IMR-90 (cell line): ENCODE data around the gene KCNN4. TPM values are rescaled to one million over a fixed set of nuclear protein-coding genes. Genes with fewer than 3 reads are reported as not detected.

Experiments used
- ATAC-seq: fragments of 200-7000 bp; cut with Tn5 transposase; 2 replicates; pipeline ENCODE4 v1.9.1; 2020; ENCODE audit warnings: low read depth, mild to moderate bottlenecking, moderate library complexity
- BruUV-seq: library from RNA; stranded (reverse); fragments of 400-500 nt; replicated peaks from 2 replicates; lab custom pipeline; 2021; lab: Mats Ljungman, UMichigan
- CTCF ChIA-PET: fragments of 300-600 bp; formaldehyde crosslinking; extraction: SDS; loops from one replicate; lab custom pipeline; 2021; ENCODE audit warnings: antibody characterized with exemption; lab: Yijun Ruan, JAX
- POLR2A ChIA-PET: fragments of 300-600 bp; sonication (Branson Sonifier 250); formaldehyde crosslinking; loops from one replicate; lab custom pipeline; 2022; ENCODE audit warnings: antibody characterized with exemption; ENCODE audit not compliant: unreplicated experiment; lab: Charles Lee
- DNase-seq: peaks from one replicate; pipeline ENCODE4 v3.0.0; 2013
- H2AFZ ChIP-seq: replicated peaks from 2 replicates; pipeline ENCODE3; 2013; ENCODE audit warnings: low read length, mild to moderate bottlenecking; ENCODE audit not compliant: poor library complexity
- H2AK5ac ChIP-seq: 2 replicates; pipeline ENCODE4 v1.6.1; 2013; ENCODE audit warnings: low read depth, low read length, inconsistent platforms
- H2AK9ac ChIP-seq: replicated peaks from 2 replicates; pipeline ENCODE3; 2013; ENCODE audit warnings: mild to moderate bottlenecking, low read depth, low read length, moderate library complexity; ENCODE audit not compliant: poor library complexity
- H2BK120ac ChIP-seq: 2 replicates; pipeline ENCODE4 v1.6.1; 2013; ENCODE audit warnings: low read depth, low read length, inconsistent platforms
- H2BK15ac ChIP-seq: 3 replicates; pipeline ENCODE4 v1.6.1; 2013; ENCODE audit warnings: low read depth, low read length, inconsistent platforms
- H2BK20ac ChIP-seq: 2 replicates; pipeline ENCODE4 v1.6.1; 2013; ENCODE audit warnings: low read depth, mild to moderate bottlenecking, inconsistent platforms, low read length, moderate library complexity
- H2BK5ac ChIP-seq: 2 replicates; pipeline ENCODE4 v1.6.1; 2013; ENCODE audit warnings: mild to moderate bottlenecking, low read depth, low read length, inconsistent platforms; ENCODE audit not compliant: poor library complexity, severe bottlenecking
- H3K14ac ChIP-seq: replicated peaks from 2 replicates; pipeline ENCODE4 v1.6.1; 2013; ENCODE audit warnings: low read depth, low read length, inconsistent platforms
- H3K18ac ChIP-seq: 2 replicates; pipeline ENCODE4 v1.6.1; 2013; ENCODE audit warnings: low read depth, low read length, control low read depth
- H3K23ac ChIP-seq: 2 replicates; pipeline ENCODE4 v1.6.1; 2013; ENCODE audit warnings: low read depth, low read length, inconsistent platforms
- H3K27ac ChIP-seq: 2 replicates; pipeline ENCODE4 v1.5.1; 2013; ENCODE audit warnings: mild to moderate bottlenecking, control low read depth, low read length; ENCODE audit not compliant: insufficient read depth
- H3K27me3 ChIP-seq: 2 replicates; pipeline ENCODE4 v1.6.1; 2013; ENCODE audit warnings: low read length; ENCODE audit not compliant: control insufficient read depth, insufficient read depth
- H3K36me3 ChIP-seq: 2 replicates; pipeline ENCODE4 v1.6.1; 2013; ENCODE audit warnings: low read length, mixed read lengths; ENCODE audit not compliant: control insufficient read depth, insufficient read depth
- H3K4ac ChIP-seq: 2 replicates; pipeline ENCODE4 v1.6.1; 2013; ENCODE audit warnings: low read depth, low read length, inconsistent platforms
- H3K4me1 ChIP-seq: 2 replicates; pipeline ENCODE4 v1.6.1; 2013; ENCODE audit warnings: low read length, mixed read lengths; ENCODE audit not compliant: control insufficient read depth, insufficient read depth
- H3K4me2 ChIP-seq: 2 replicates; pipeline ENCODE4 v1.6.1; 2013; ENCODE audit warnings: low read depth, mild to moderate bottlenecking, control low read depth, low read length, moderate library complexity
- H3K4me3 ChIP-seq: 2 replicates; pipeline ENCODE4 v1.5.1; 2013; ENCODE audit warnings: low read depth, mild to moderate bottlenecking, control low read depth, low read length, moderate library complexity; ENCODE audit not compliant: insufficient read depth
- H3K56ac ChIP-seq: 2 replicates; pipeline ENCODE4 v1.6.1; 2013; ENCODE audit warnings: low read length, inconsistent platforms; ENCODE audit not compliant: insufficient read depth; ENCODE audit errors: extremely low read depth
- H3K79me1 ChIP-seq, 2 experiments: 2 replicates each; pipeline ENCODE4 v1.6.1; 2013; ENCODE audit warnings: low read length in 2 of 2, inconsistent platforms in 1 of 2, low read depth in 1 of 2
- H3K9ac ChIP-seq: 2 replicates; pipeline ENCODE4 v1.6.1; 2013; ENCODE audit warnings: low read depth, low read length, control low read depth
- H3K9me1 ChIP-seq: 2 replicates; pipeline ENCODE4 v1.6.1; 2013; ENCODE audit warnings: low read length, inconsistent platforms; ENCODE audit not compliant: insufficient read depth
- H3K9me3 ChIP-seq: 2 replicates; pipeline ENCODE4 v1.6.1; 2013; ENCODE audit warnings: low read length; ENCODE audit not compliant: control insufficient read depth, insufficient read depth
- H4K20me1 ChIP-seq: 2 replicates; pipeline ENCODE4 v1.6.1; 2013; ENCODE audit warnings: low read length, inconsistent platforms; ENCODE audit not compliant: insufficient read depth
- H4K5ac ChIP-seq: 2 replicates; pipeline ENCODE4 v1.6.1; 2013; ENCODE audit warnings: mild to moderate bottlenecking, low read depth, low read length, control low read depth
- H4K8ac ChIP-seq, 2 experiments: 2 replicates each; pipeline ENCODE4 v1.6.1; 2013; ENCODE audit warnings: low read depth in 2 of 2, low read length in 2 of 2, control low read depth in 1 of 2, inconsistent platforms in 1 of 2
- H4K91ac ChIP-seq: 2 replicates; pipeline ENCODE4 v1.6.1; 2013; ENCODE audit warnings: low read depth, low read length, inconsistent platforms; ENCODE audit not compliant: insufficient read depth
- BHLHE40 ChIP-seq: fragments of 150-350 bp; IDR thresholded peaks from 2 replicates; pipeline ENCODE4 v1.6.1; 2016; ENCODE audit warnings: mild to moderate bottlenecking, low read depth, low read length
- CHD1 ChIP-seq: IDR thresholded peaks from 2 replicates; pipeline ENCODE4 v1.6.1; 2012; ENCODE audit warnings: low read depth, low read length, improper control_type of control experiment
- WGBS, 2 experiments: methylation state at CpG; one replicate each; pipeline versions ENCODE4 v1.1.5 to v1.1.7; 2013; ENCODE audit warnings: missing lambda C conversion rate in 2 of 2; ENCODE audit not compliant: insufficient read length in 1 of 2; ENCODE audit errors: extremely low coverage in 2 of 2; 5-methylcytosine and 5-hydroxymethylcytosine counted together
- dilution Hi-C: fragments of 300-500 bp; cut with HindIII; formaldehyde crosslinking; loops from one replicate; pipeline ENCODE4 v1.14.3; 2018; ENCODE audit warnings: low sequenced_read_pairs; ENCODE audit not compliant: unreplicated experiment
- in situ Hi-C: fragments of 300-500 bp; cut with MboI; formaldehyde crosslinking; loops from 3 replicates; pipeline ENCODE4 v1.14.3; 2019; ENCODE audit warnings: low sequenced_read_pairs, inconsistent platforms, mixed read lengths
- intact Hi-C: fragments of 100-400 bp; cut with micrococcal nuclease; formaldehyde crosslinking; loops from 2 replicates; pipeline ENCODE4 v1.10.0; 2022
- polyA plus RNA-seq, 3 experiments: library from polyadenylated mRNA; depleted of rRNA; stranded (reverse); fragments of >200 nt; gene quantifications; 2 replicates each; pipeline ENCODE4 v1.2.3, GENCODE V29; 2012; ENCODE audit warnings: low replicate concordance in 1 of 3
- total RNA-seq: library from RNA; depleted of rRNA; stranded (reverse); fragments of >200 nt; gene quantifications from 2 replicates; pipeline ENCODE4 v1.2.3, GENCODE V29; 2012

The KCNN4 gene
- total and polyA plus RNA-seq, 2 of the 4 experiments (the other 2 are of a cell fraction): 0.54 to 0.99 TPM

DNA sequence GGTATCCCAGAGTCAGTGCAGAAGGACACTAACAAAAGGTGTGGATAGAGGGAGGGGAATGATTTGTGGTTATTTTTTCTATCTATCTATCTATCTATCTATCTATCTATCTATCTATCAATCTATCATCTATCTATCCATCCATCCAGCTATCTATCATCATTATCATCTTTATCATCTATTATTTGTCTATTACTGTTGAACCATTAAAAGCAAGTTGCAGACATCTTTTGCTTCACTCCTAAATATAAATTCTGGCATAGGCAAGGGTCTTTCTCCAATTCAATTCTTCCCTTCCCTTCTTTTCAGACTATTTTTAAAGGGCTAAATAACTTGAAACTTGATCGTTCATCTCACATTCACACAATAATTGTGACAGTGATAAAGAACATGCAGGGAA is 31.5 kb upstream of the KCNN4 start:
- no peak overlapping the region for H2BK15ac ChIP-seq
- no peak overlapping the region for H2BK20ac ChIP-seq
- no peak overlapping the region for H3K56ac ChIP-seq
- H2AK5ac ChIP-seq: no peak overlapping the region
- in situ Hi-C loops (no loop called here), intact Hi-C loops (no loop called here), dilution Hi-C loops (no loop called here)
- no peak for ATAC-seq
- H3K4me3 ChIP-seq: no peak overlapping the region
- no peak overlapping the region for H2AK9ac ChIP-seq
- no peak overlapping the region for H3K27ac ChIP-seq
- H2BK120ac ChIP-seq: no peak overlapping the region
- CTCF ChIA-PET: no interaction called here
- H3K9me3 ChIP-seq: no peaks in the 10 kb centered on the region
- H4K91ac ChIP-seq: no peak overlapping the region
- TF ChIP-seq BHLHE40 (no peak), CHD1 (no peak)
- H2AFZ ChIP-seq: no peak overlapping the region
- no peak overlapping the region for H3K14ac ChIP-seq
- H4K8ac ChIP-seq: no peak overlapping the region
- H4K20me1 ChIP-seq: no peaks in the 10 kb centered on the region
- POLR2A ChIA-PET: no interaction called here
- no peaks in the 10 kb centered on the region for H3K36me3 ChIP-seq
- no peak overlapping the region for H3K9ac ChIP-seq
- BruUV-seq: no TSS peak
- H4K5ac ChIP-seq: no peak overlapping the region
- no peak overlapping the region for H3K23ac ChIP-seq
- no peak overlapping the region for H2BK5ac ChIP-seq
- no CpG with 5 or more reads among the region's 1 CpG for whole genome bisulfite sequencing, 2 experiments
- H3K4me2 ChIP-seq: no peak overlapping the region
- H3K27me3 ChIP-seq: peaks cover 8% of the 10 kb centered on the region
- no peaks in the 10 kb centered on the region for H3K79me1 ChIP-seq
- no peak for DNase-seq
- H3K9me1 ChIP-seq: no peaks in the 10 kb centered on the region
- H3K4ac ChIP-seq: no peak overlapping the region
- no peak overlapping the region for H3K18ac ChIP-seq
- no peaks in the 10 kb centered on the region for H3K4me1 ChIP-seq
